ENCODE measurements around the gene PDE4A. TPM values are rescaled to one million over a fixed set of nuclear protein-coding genes. Genes with fewer than 3 reads are reported as not detected.

PDE4A gene
- total and polyA plus RNA-seq, 2 of the 13 experiments (the other 11 are each of a cell fraction or from before 2014, with no cell fraction given) = 1.1 to 4.1 TPM

DNA sequence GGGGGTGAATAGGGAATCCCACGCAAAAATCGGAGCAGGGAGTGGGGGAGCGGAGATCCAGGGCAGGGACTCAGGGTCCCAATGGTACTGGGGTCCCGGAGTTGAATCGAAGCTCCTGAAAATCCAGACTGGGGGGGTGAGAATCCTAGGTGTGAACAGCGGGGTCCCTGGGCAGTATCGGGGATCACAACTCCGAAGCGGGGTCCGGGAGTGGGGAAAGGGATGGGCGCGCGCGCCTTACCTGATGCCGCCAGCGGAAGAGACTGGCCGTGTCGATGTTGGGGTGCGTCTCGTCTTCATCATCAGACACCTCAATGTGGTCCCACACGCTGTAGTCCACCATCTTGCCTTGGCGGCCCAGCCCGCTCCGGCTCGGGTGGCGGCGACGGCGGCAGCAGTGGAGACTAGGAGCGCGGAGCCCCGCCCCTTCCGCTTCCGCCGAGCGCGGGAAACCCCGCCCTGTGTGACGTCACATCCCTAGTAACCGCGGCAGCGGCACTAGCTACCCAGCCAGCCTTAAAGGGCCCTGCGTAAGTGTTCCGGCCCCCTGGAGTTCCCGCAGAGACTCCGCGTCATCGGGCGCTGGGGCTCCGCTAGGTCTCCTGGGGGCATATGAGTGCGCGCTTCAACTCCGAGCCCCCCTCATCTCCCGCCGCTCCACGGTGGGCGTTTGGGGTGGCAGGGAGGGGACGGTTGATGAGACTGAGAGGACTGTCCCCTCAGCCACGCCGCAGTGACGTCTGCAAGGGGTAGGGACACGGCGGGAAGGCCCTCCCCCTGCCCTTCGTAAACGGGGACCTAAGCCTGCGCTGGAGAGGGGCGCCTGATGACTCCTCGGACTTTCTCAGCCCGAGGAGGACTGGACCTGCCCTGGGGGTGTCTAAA lies 17.0 kb upstream of the PDE4A start, which contains the start of gene CDC37 (continued):
- TF ChIP-seq ZNF550 (CRISPR knock-in tag; IDR thresholded peaks at IDR 0.05; ENCODE audit: borderline replicate concordance) (no peak), MXI1 (IDR thresholded peaks at IDR 0.05; ENCODE audit: borderline replicate concordance, low read depth, low read length) (peak; percentile 90; the same call in 2 of the 3 replicates), ZSCAN20 (CRISPR knock-in tag; IDR thresholded peaks at IDR 0.05; ENCODE audit: borderline replicate concordance) (no peak), CBX1 (IDR thresholded peaks at IDR 0.05; ENCODE audit: low read depth) (no peak), SIX1 (CRISPR knock-in tag; IDR thresholded peaks at IDR 0.05; ENCODE audit: borderline replicate concordance) (no peak), ZNF577 (CRISPR knock-in tag; IDR thresholded peaks at IDR 0.05; ENCODE audit: borderline replicate concordance, low read depth) (no peak), POLR2AphosphoS5 (IDR thresholded peaks at IDR 0.05; ENCODE audit: low read depth, low read length) (peak; percentile 92), ZNF432 (CRISPR knock-in tag; IDR thresholded peaks at IDR 0.05; ENCODE audit: borderline replicate concordance) (no peak), RBFOX2 (IDR thresholded peaks at IDR 0.05; ENCODE audit: low read depth, low read length) (peak; percentile 92), MAFG (CRISPR knock-in tag; IDR thresholded peaks at IDR 0.05) (no peak), ATF1 (CRISPR knock-in tag; IDR thresholded peaks at IDR 0.05) (peak; percentile 88), ZNF773 (CRISPR knock-in tag; IDR thresholded peaks at IDR 0.05; ENCODE audit: borderline replicate concordance) (peak; percentile 47; the same call in 1 of the 2 replicates), CREB1 (IDR thresholded peaks at IDR 0.05) (peak; percentile 100), CREB1 (CRISPR knock-in tag; IDR thresholded peaks at IDR 0.05) (peak; percentile 96), MTF2 (CRISPR knock-in tag; IDR thresholded peaks at IDR 0.05; ENCODE audit: borderline replicate concordance) (no peak), MTA1 (CRISPR knock-in tag; IDR thresholded peaks at IDR 0.05; ENCODE audit: borderline replicate concordance) (0 out of 2 replicates have a peak, but pooled peaks have one; percentile 9), PRPF4 (IDR thresholded peaks at IDR 0.05; ENCODE audit: low read depth, low read length, poor library complexity, severe bottlenecking) (no peak), ZHX1 (CRISPR knock-in tag; IDR thresholded peaks at IDR 0.05; ENCODE audit: low read depth) (peak; percentile 52; the same call in 1 of the 2 replicates), ZNF180 (CRISPR knock-in tag; IDR thresholded peaks at IDR 0.05; ENCODE audit: borderline replicate concordance, low read depth) (no peak), SALL2 (CRISPR knock-in tag; IDR thresholded peaks at IDR 0.05) (peak; percentile 75), SOX6 (IDR thresholded peaks at IDR 0.05) (no peak), SOX6 (CRISPR knock-in tag; IDR thresholded peaks at IDR 0.05) (no peak; the same call in 1 of the 2 replicates), ZNF329 (CRISPR knock-in tag; IDR thresholded peaks at IDR 0.05; ENCODE audit: low read depth) (no peak), MLX (CRISPR knock-in tag; IDR thresholded peaks at IDR 0.05) (no peak)
- TF ChIP-seq, protein P1, sequence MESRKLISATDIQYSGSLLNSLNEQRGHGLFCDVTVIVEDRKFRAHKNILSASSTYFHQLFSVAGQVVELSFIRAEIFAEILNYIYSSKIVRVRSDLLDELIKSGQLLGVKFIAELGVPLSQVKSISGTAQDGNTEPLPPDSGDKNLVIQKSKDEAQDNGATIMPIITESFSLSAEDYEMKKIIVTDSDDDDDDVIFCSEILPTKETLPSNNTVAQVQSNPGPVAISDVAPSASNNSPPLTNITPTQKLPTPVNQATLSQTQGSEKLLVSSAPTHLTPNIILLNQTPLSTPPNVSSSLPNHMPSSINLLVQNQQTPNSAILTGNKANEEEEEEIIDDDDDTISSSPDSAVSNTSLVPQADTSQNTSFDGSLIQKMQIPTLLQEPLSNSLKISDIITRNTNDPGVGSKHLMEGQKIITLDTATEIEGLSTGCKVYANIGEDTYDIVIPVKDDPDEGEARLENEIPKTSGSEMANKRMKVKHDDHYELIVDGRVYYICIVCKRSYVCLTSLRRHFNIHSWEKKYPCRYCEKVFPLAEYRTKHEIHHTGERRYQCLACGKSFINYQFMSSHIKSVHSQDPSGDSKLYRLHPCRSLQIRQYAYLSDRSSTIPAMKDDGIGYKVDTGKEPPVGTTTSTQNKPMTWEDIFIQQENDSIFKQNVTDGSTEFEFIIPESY (CRISPR knock-in tag; IDR thresholded peaks at IDR 0.05) = no peak
